ENCODE results near the gene IGF2. TPM values are rescaled to one million over a fixed set of nuclear protein-coding genes. Genes with fewer than 3 reads are reported as not detected.

IGF2 gene
- total and polyA plus RNA-seq, 8 donors, result 3.8 to 164 (median 10.8) TPM

GRCh38 chr11:2160736-2161259 is 21.6 kb upstream of the IGF2 start, which contains the start of gene INS:
Gene INS, minus strand, starts transcription at chr11:2161209. Its CDS starts 238 bp downstream, at chr11:2160971.
- H3K27me3 ChIP-seq, result peaks cover 2 to 82% (median 20%) of the 10 kb centered on the region in 3 donors
- intact Hi-C loops (cut with DNase I; ENCODE audit: low total_unique reads), result no loop called here
- H3K4me3 ChIP-seq, result no peak within 1 kb of the TSS
- H3K27ac ChIP-seq, result no peak within 1 kb of the TSS
- no peak for DNase-seq
- WGBS, 5 donors, result 71 to 100% (median 80%) methylated on average over 2 to 13 of the region's 13 CpGs
- peaks cover 0 to 2% (median 0%) of the 10 kb centered on the region in 4 donors for H3K4me1 ChIP-seq
- no peaks in the 10 kb centered on the region for H3K36me3 ChIP-seq
- TF ChIP-seq POLR2A (IDR thresholded peaks at IDR 0.05) (no peak), POLR2AphosphoS5 (IDR thresholded peaks at IDR 0.05) (no peak), EP300 (IDR thresholded peaks at IDR 0.05) (no peak), CTCF (IDR thresholded peaks at IDR 0.05) (no peak)
- no peaks in the 10 kb centered on the region for H3K9me3 ChIP-seq

- WGBS, 5 donors, result 66 to 75% (median 67%) methylated on average over 17 to 36 of the region's 36 CpGs
- TF ChIP-seq CTCF (IDR thresholded peaks at IDR 0.05) (no peak), EP300 (IDR thresholded peaks at IDR 0.05) (no peak), POLR2A (IDR thresholded peaks at IDR 0.05) (no peak), POLR2AphosphoS5 (IDR thresholded peaks at IDR 0.05) (no peak)
- DNase-seq, result no peak
- no peaks in the 10 kb centered on the region for H3K36me3 ChIP-seq
- H3K9me3 ChIP-seq, result no peaks in the 10 kb centered on the region
- intact Hi-C loops (cut with DNase I; ENCODE audit: low total_unique reads), result loop anchor here (10.0 kb wide), 1 partner anchor 505 kb away; no protein-coding TSS in a partner anchor
- H3K4me1 ChIP-seq, result no peaks in the 10 kb centered on the region
- H3K4me3 ChIP-seq, result no peak overlapping the region
- peaks cover 0 to 80% (median 14%) of the 10 kb centered on the region in 3 donors for H3K27me3 ChIP-seq
- H3K27ac ChIP-seq, result no peak overlapping the region
Observed at GRCh38 chr11:2159536-2160413, 20.6 kb upstream of the IGF2 start.

GRCh38 chr11:2158966-2159365 is 19.8 kb upstream of the IGF2 start:
- H3K36me3 ChIP-seq, result no peaks in the 10 kb centered on the region
- H3K9me3 ChIP-seq, result no peaks in the 10 kb centered on the region
- no peak overlapping the region for H3K27ac ChIP-seq
- WGBS, 5 donors, result 69 to 100% (median 73%) methylated on average over 1 to 10 of the region's 10 CpGs
- no peak for DNase-seq
- H3K4me3 ChIP-seq, result no peak overlapping the region
- peaks cover 0 to 72% (median 14%) of the 10 kb centered on the region in 3 donors for H3K27me3 ChIP-seq
- no peaks in the 10 kb centered on the region for H3K4me1 ChIP-seq
- intact Hi-C loops (cut with DNase I; ENCODE audit: low total_unique reads), result loop anchor here (10.0 kb wide), 1 partner anchor 504 kb away; no protein-coding TSS in a partner anchor
- no peak for TF ChIP-seq CTCF (IDR thresholded peaks at IDR 0.05)
- TF ChIP-seq POLR2A (IDR thresholded peaks at IDR 0.05), result no peak
- no peak for TF ChIP-seq EP300 (IDR thresholded peaks at IDR 0.05)
- TF ChIP-seq POLR2AphosphoS5 (IDR thresholded peaks at IDR 0.05), result no peak

GRCh38 chr11:2158296-2158737 is 19.1 kb upstream of the IGF2 start:
- Histone ChIP-seq H3K4me3 (no peak overlapping the region), H3K27ac (no peak overlapping the region), H3K36me3 (no peaks in the 10 kb centered on the region), H3K4me1 (no peaks in the 10 kb centered on the region), H3K9me3 (no peaks in the 10 kb centered on the region), H3K27me3 (peaks cover 0 to 66% (median 14%) of the 10 kb centered on the region in 3 donors)
- intact Hi-C loops (cut with DNase I; ENCODE audit: low total_unique reads), result loop anchor here (10.0 kb wide), 1 partner anchor 504 kb away; no protein-coding TSS in a partner anchor
- TF ChIP-seq POLR2A (IDR thresholded peaks at IDR 0.05) (no peak), CTCF (IDR thresholded peaks at IDR 0.05) (no peak), POLR2AphosphoS5 (IDR thresholded peaks at IDR 0.05) (no peak), EP300 (IDR thresholded peaks at IDR 0.05) (no peak)
- DNase-seq, result peak in 1 of 2 donors; percentile 59
- 56 to 64% (median 62%) methylated on average over 13 of the region's 13 CpGs; no CpG with 5 or more reads in 1 of the 5 donors for WGBS, 5 donors
